GM18502 (cell line): ENCODE results near the gene COX4I1.

Source experiments
- ATAC-seq: cut with Tn5 transposase; IDR thresholded peaks from one replicate; pipeline ENCODE4 v1.9.1; 2021; ENCODE audit warnings: mild to moderate bottlenecking; ENCODE audit not compliant: unreplicated experiment, poor library complexity

COX4I1 gene

GRCh38 chr16:85854935-85855334 is 55.4 kb downstream of the COX4I1 start:
- ATAC-seq: no peak

GRCh38 chr16:85856079-85856478 is 56.6 kb downstream of the COX4I1 start:
- ATAC-seq: no peak

GRCh38 chr16:85856585-85856984 is 57.1 kb downstream of the COX4I1 start:
- ATAC-seq: no peak
